ENCODE results near the gene PBX3. TPM values are rescaled to one million over a fixed set of nuclear protein-coding genes. Genes with fewer than 3 reads are reported as not detected.

Gene PBX3
- total RNA-seq, 4 donors from 2014 or later = 25.7 to 71.5 (median 45.1) TPM

- H3K9me3 ChIP-seq = no peaks in the 10 kb centered on the region
- no peaks in the 10 kb centered on the region for H3K36me3 ChIP-seq
- DNase-seq (ENCODE audit: low spot score in 2 of 2) = no peak
- H3K27ac ChIP-seq = no peak overlapping the region
- 96% methylated on average over 12 of the region's 12 CpGs for WGBS
- no peak overlapping the region for H3K4me3 ChIP-seq
- TF ChIP-seq CTCF (IDR thresholded peaks at IDR 0.05) = no peak
- TF ChIP-seq POLR2AphosphoS5 (IDR thresholded peaks at IDR 0.05) = no peak
- TF ChIP-seq EP300 (IDR thresholded peaks at IDR 0.05) = no peak
- no peak for TF ChIP-seq POLR2A (IDR thresholded peaks at IDR 0.05)
- H3K4me1 ChIP-seq = peaks cover 9% of the 10 kb centered on the region
- no peaks in the 10 kb centered on the region for H3K27me3 ChIP-seq
These were observed 206.3 kb downstream of the PBX3 start for GRCh38 chr9:125953314-125954019.

GRCh38 chr9:125956102-125956501, 208.9 kb downstream of the PBX3 start:
- WGBS = 94% methylated on average over 5 of the region's 5 CpGs
- no peak for DNase-seq (ENCODE audit: low spot score in 2 of 2)
- no peaks in the 10 kb centered on the region for H3K4me1 ChIP-seq

GRCh38 chr9:125959315-125959714, 212.1 kb downstream of the PBX3 start:
- Histone ChIP-seq H3K4me1 (no peaks in the 10 kb centered on the region), H3K36me3 (peaks cover 7% of the 10 kb centered on the region), H3K27ac (no peak overlapping the region), H3K4me3 (no peak overlapping the region), H3K27me3 (no peaks in the 10 kb centered on the region), H3K9me3 (no peaks in the 10 kb centered on the region)
- TF ChIP-seq POLR2AphosphoS5 (IDR thresholded peaks at IDR 0.05) (no peak), POLR2A (IDR thresholded peaks at IDR 0.05) (no peak), CTCF (IDR thresholded peaks at IDR 0.05) (no peak), EP300 (IDR thresholded peaks at IDR 0.05) (no peak)
- no peak for DNase-seq (ENCODE audit: low spot score in 2 of 2)
- 74% methylated on average over 3 of the region's 3 CpGs for WGBS

More at GRCh38 chr9:125956102-125956501, 208.9 kb downstream of the PBX3 start:
- Histone ChIP-seq H3K4me3 (no peak overlapping the region), H3K9me3 (no peaks in the 10 kb centered on the region), H3K27me3 (no peaks in the 10 kb centered on the region), H3K36me3 (peaks cover 4% of the 10 kb centered on the region), H3K27ac (no peak overlapping the region)
- no peak for TF ChIP-seq EP300 (IDR thresholded peaks at IDR 0.05)
- no peak for TF ChIP-seq POLR2AphosphoS5 (IDR thresholded peaks at IDR 0.05)

GRCh38 chr9:125959951-125960619, 212.9 kb downstream of the PBX3 start:
- no peaks in the 10 kb centered on the region for H3K9me3 ChIP-seq
- H3K27ac ChIP-seq = no peak overlapping the region
- TF ChIP-seq CTCF (IDR thresholded peaks at IDR 0.05) (no peak), EP300 (IDR thresholded peaks at IDR 0.05) (no peak), POLR2A (IDR thresholded peaks at IDR 0.05) (no peak), POLR2AphosphoS5 (IDR thresholded peaks at IDR 0.05) (no peak)
- peaks cover 12% of the 10 kb centered on the region for H3K36me3 ChIP-seq
- DNase-seq (ENCODE audit: low spot score in 2 of 2) = no peak
- 77% methylated on average over 6 of the region's 6 CpGs for WGBS
- H3K4me1 ChIP-seq = no peaks in the 10 kb centered on the region
- no peak overlapping the region for H3K4me3 ChIP-seq
- H3K27me3 ChIP-seq = no peaks in the 10 kb centered on the region

- TF ChIP-seq POLR2AphosphoS5 (IDR thresholded peaks at IDR 0.05) (no peak), POLR2A (IDR thresholded peaks at IDR 0.05) (no peak), CTCF (IDR thresholded peaks at IDR 0.05) (no peak), EP300 (IDR thresholded peaks at IDR 0.05) (no peak)
- no peaks in the 10 kb centered on the region for H3K9me3 ChIP-seq
- no peak overlapping the region for H3K27ac ChIP-seq
- no peaks in the 10 kb centered on the region for H3K27me3 ChIP-seq
- peaks cover 13% of the 10 kb centered on the region for H3K36me3 ChIP-seq
- WGBS = 91% methylated on average over 8 of the region's 8 CpGs
- no peaks in the 10 kb centered on the region for H3K4me1 ChIP-seq
- no peak overlapping the region for H3K4me3 ChIP-seq
- DNase-seq (ENCODE audit: low spot score in 2 of 2) = no peak
These were observed 213.5 kb downstream of the PBX3 start for GRCh38 chr9:125960626-125961025.

Measured in suprapubic skin (tissue), 4 donors.